Measurements from ENCODE around the gene PCSK5. TPM values are rescaled to one million over a fixed set of nuclear protein-coding genes. Genes with fewer than 3 reads are reported as not detected.

Gene PCSK5
- total RNA-seq, 1 experiment from 2014 or later: 7.5 TPM

GRCh38 chr9:75992482-75993206, 102.2 kb downstream of the PCSK5 start:
- H3K27me3 ChIP-seq (ENCODE audit: insufficient read depth, low read length): no peaks in the 10 kb centered on the region
- H3K14ac ChIP-seq (ENCODE audit: insufficient read depth, low read length): no peak overlapping the region
- no peak overlapping the region for H3T11ph ChIP-seq (ENCODE audit: low read length)
- Mint-ChIP-seq H3K4me3 (no peak overlapping the region), H3K27me3 (ENCODE audit: low read depth) (no peaks in the 10 kb centered on the region), H3K36me3 (ENCODE audit: insufficient read depth in 1 of 3, low read depth in 3 of 3) (peaks cover 0 to 6% (median 0%) of the 10 kb centered on the region in 3 experiments; a peak in 3 of 7 replicates), H3K27ac (no peak overlapping the region; a peak in 2 of 7 replicates), H3K4me1 (peaks cover 6 to 9% of the 10 kb centered on the region in 2 experiments), H3K9me3 (no peaks in the 10 kb centered on the region; a peak in 1 of 5 replicates)
- H4K8ac ChIP-seq (replicated peaks; ENCODE audit: insufficient read length, low read depth, low read length): no peak overlapping the region
- H4K5ac ChIP-seq (ENCODE audit: insufficient read length, low read depth, low read length): no peak overlapping the region
- no peak overlapping the region for H3K9ac ChIP-seq (ENCODE audit: extremely low read depth, insufficient read length, low read length)
- H3K79me2 ChIP-seq (ENCODE audit: insufficient read depth, low read length): peaks cover 2% of the 10 kb centered on the region; the same call in 1 of the 2 replicates
- no peak overlapping the region for H2AK5ac ChIP-seq (ENCODE audit: insufficient read length, low read length)
- no peak overlapping the region for H2BK120ac ChIP-seq (ENCODE audit: low read depth, low read length, poor library complexity, severe bottlenecking)
- H2BK5ac ChIP-seq (ENCODE audit: insufficient read length, low read length): no peak overlapping the region
- peaks cover 3% of the 10 kb centered on the region; the same call in 1 of the 2 replicates for H3K4me1 ChIP-seq (ENCODE audit: insufficient read depth, low read length)
- no peak overlapping the region for H3K56ac ChIP-seq (ENCODE audit: insufficient read length, low read depth, low read length)
- TF ChIP-seq CTCF (conservative IDR thresholded peaks at IDR 0.05): no peak
- no peak overlapping the region for H3K4ac ChIP-seq (ENCODE audit: low read depth, low read length)
- no peaks in the 10 kb centered on the region for H3K79me1 ChIP-seq (ENCODE audit: insufficient read depth, low read depth, low read length, poor library complexity, severe bottlenecking)
- no peak for DNase-seq
- no peak overlapping the region for H4K91ac ChIP-seq (ENCODE audit: insufficient read length, low read depth, low read length)
- no peak overlapping the region for H2AFZ ChIP-seq (ENCODE audit: low read length)
- no peaks in the 10 kb centered on the region for H3K23me2 ChIP-seq (ENCODE audit: insufficient read length, low read depth, low read length, poor library complexity, severe bottlenecking)
- no peak overlapping the region for H3K4me2 ChIP-seq (ENCODE audit: insufficient read depth, insufficient read length, low read length)
- H3K27ac ChIP-seq (ENCODE audit: insufficient read length, low read depth, low read length): no peak overlapping the region
- H2BK12ac ChIP-seq (ENCODE audit: insufficient read length, low read depth, low read length): no peak overlapping the region
- no peak overlapping the region for H2BK15ac ChIP-seq (ENCODE audit: low read depth, low read length)
- H3K23ac ChIP-seq (ENCODE audit: insufficient read length, low read depth, low read length): no peak overlapping the region
- no peaks in the 10 kb centered on the region for H3K9me3 ChIP-seq (ENCODE audit: control insufficient read depth, low read depth, low read length)
- no CpG with 5 or more reads among the region's 8 CpGs for WGBS (ENCODE audit: extremely low coverage, insufficient read length, low lambda C conversion rate)
- H4K20me1 ChIP-seq (ENCODE audit: control insufficient read depth, insufficient read depth, insufficient read length): no peaks in the 10 kb centered on the region
- no peak overlapping the region for H2BK20ac ChIP-seq (ENCODE audit: low read depth, low read length, poor library complexity, severe bottlenecking)
- no peak overlapping the region for H3K18ac ChIP-seq (ENCODE audit: insufficient read length, low read depth, low read length)

All from H9 (cell line).